NCI-H1694 (cell line): ENCODE results near the gene TARS3.
"Not testable (repeated sequence)": the region's sequence is repeated elsewhere in the genome, so short reads cannot be mapped to it uniquely, and the experiment has no call there.

Source experiments
- DNase-seq: peaks from one replicate; lab custom pipeline; 2025; lab: John Stamatoyannopoulos, UW

TARS3 gene

DNA sequence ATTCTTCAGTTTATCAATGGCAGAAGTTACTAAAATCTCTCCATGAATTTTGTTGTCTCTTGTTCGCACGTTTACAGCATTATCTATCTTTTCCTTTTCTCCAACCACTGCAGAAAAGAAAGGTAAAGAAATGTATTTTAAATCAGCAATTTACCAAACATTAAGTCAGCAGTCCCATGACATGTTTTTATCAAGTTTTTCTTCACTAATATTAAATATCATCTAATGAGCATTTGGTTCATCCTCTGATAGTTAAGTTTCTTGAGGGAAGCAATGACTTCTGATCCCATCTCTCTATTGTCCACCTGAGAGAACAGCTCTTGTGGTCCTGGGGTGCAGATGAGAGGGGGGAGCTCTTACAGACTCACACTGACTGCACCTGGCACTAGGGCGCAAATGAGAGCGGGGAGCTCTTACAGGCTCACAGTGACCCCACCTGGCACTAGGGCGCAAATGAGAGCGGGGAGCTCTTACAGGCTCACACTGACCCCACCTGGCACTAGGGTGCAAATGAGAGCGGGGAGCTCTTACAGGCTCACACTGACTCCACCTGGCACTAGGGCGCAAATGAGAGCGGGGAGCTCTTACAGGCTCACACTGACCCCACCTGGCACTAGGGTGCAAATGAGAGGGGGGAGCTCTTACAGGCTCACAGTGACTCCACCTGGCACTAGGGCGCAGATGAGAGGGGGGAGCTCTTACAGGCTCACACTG is 69.5 kb downstream of the TARS3 start:
- DNase-seq, result not testable (repeated sequence)

DNA sequence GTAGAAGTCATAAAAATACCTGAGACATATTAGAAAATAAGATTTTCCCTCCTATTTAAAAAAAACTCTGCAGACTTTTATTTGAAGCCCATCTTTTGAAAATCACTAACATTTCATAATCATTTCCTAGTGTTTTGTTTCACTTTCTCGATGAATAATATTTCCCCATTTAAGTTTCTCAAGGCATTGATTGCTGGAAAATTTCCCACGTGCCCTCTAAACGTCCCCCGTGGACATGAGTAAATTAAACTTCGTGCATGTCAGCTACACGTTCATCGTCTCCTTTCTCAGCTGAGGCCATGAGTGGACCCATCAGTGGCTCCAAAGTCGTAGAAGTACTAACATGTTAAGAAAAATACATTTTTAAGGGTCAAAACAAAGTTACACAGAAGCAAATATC is 70.1 kb downstream of the TARS3 start:
- DNase-seq, result no peak

DNA sequence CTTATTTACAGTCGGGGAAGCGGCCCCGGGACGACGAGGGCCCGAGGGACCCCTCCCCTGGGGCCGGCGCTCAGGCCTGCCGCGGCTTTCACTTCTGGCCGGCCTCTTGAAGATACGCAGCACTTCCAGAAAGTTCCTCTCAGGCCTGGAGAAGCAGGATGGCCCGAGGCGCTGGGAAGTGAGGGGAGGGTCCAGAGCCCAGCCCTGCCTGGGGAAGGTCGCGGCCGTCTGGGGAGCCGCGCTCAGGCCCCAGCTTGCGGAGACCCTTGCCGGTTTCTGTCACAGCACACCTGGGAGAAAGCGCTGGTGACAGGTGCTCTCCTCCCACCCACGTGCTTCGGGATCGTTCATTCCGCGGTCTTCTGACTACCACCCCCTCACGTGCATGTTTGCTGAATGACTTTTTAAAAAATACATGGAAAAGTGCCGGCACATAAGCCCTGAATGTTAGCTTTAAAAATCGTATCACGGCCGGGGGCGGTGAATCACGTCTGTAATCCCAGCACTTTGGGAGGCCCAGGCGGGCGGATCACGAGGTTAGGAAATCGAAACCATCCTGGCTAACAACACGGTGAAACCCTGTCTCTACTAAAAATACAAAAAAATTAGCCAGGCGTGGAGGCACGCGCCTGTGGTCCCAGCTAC is 71.4 kb downstream of the TARS3 start:
- DNase-seq, result no peak

DNA sequence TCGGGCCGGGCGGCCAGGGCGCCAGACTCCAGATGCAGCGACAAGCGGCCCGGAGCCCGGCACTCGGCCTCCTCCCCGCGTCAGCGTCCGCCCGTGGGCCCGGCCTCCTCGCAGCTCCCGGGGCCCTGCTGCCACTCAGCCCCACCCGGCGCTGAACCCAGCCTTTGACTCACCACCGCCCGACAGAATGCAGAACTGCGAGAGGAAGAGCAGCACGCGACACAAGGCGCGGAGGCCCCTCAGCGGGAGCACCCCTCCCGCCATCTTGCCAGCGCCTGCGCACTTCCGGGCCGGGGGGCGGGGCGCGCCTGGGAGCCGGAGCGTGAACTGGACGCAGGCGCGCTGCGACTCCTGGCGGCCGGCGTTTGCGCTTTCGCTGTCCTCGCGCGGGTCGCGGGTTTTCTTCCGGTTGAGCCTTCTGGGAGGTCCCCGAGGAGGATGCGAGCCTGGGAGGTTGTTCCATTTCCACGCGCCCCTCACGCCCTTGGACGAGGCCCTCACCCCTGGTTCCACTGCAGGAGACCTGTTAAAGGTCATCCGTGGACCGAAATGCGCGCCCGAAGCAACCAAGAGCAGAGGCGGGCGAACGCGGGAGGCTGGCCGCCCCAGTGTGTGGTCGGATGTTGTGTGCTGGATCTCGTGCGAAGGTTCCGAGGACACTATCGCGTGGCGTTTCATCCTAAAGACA is 72.0 kb downstream of the TARS3 start, which contains the start of gene TM2D3:
TSS of gene TM2D3 (minus strand) at position 284 of the 688 bp plus-strand sequence. CDS start at position 264, 20 bp downstream.
- peak; percentile 78 for DNase-seq

DNA sequence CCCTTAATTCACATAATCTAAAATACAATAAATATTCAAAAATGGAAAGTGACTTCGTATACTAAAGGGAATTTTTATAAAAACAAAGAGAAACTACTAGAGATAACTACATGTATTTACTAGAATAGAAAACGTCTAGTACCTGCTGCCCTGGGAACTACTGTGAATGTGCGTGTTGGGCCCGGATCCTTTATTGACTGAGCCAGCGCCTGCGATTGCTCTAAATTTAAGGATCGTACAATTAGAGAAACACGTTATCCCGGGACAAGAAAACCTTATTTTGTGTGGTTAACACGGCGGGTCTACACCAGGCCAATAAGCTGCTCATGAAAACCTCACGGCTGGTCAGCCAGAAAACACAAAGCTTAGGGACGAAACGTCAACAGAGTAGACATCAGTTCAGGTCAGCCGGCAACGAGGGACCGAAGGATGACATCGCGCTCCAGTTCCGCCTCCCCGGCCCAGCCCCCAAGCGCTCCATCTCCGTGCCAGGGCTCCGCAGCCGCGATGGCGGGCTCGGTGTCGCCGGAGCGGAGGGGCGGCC is 72.6 kb downstream of the TARS3 start:
- DNase-seq, result no peak

DNA sequence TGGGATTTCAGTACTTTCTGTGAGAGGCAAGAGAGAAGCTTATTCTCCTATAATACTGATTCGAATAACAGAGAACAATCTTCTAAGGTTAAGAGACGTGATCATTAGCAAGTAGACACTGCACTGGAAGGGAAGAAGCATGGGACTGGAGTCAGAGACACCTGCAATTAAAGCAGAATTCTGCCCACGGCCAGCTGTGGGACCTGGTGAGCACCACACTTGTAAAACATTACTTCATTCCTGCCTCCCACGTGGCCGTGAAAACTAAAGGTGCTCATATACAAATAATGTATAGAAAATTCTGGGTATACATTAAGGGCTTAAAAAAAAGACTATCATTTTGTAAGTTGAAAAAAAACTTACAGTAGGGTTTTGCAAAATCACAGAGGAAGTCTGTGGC is 74.1 kb downstream of the TARS3 start:
- no peak for DNase-seq

DNA sequence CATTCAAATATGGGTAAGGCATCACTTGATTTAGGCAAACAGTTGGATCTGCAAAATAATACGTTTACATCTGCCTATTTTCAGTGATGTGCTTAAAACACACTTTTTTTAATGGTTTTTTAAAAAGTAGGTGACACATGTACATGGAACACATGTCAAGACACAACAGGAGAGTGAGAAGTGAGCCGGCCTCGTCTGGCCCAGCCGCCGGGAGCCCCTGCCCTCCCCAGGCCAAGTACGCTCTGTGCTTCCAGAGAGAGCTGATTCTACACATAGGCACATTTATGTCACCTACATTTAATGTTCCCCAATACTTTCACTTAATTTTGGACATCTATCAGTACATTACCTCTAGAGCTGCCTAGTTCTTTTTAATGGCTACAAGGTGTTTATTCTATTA is 75.9 kb downstream of the TARS3 start:
- DNase-seq, result no peak

DNA sequence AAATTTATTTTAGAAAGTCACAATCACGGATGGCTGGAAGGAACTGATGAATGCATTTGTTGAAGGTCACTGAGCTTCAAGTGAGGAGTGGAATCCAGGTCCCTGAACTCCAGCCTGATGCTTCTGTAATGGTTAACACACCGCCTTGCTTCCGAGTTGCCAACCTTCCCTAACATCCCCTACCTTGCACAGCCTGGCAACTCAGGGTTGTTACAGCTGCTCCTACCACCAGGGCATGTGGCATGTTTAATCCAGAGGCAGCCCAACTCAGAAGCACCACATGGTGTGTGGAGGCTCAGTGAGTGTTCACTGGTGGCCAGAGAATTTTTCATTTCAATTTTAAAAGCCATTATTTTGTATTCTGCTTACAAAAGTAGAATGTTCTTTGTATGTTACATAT is 77.0 kb downstream of the TARS3 start:
- DNase-seq, result no peak

DNA sequence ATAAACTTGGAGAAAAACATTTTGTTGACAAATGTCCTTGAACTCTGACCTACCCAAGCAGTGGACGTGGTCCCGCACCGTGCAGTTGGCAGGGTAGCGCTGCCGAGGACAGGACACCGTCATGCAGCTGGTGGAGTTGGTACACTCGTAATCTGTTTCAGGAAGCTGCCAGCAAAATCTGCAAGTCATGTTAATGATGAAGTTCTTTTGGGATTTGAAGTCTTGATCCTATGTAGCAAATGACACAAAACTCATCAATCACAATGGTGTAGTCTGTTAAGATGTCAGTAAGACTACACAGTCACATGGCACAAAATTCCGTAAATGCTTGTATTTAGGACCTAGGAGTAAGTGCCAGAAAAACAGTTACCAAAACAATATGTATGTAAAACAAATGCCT is 77.6 kb downstream of the TARS3 start:
- no peak for DNase-seq

DNA sequence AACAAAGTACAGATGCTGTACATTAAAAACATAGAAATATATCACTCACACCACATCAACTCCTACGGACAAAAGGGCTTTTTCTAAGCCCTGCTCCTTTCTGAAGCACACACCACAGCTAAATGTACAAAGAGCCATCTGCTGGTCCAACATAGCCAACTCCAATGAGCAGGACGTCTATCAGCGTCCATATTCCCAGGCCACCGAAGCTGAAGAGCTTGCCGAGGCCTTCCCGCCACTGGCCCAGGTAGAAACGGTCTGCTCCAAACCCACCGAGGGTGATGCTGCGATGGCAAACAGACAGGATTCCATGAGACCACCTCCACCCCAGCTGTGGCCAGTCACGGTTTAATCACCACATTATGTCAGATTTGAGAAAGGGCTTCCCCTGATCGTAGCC is 81.9 kb downstream of the TARS3 start:
- no peak for DNase-seq

DNA sequence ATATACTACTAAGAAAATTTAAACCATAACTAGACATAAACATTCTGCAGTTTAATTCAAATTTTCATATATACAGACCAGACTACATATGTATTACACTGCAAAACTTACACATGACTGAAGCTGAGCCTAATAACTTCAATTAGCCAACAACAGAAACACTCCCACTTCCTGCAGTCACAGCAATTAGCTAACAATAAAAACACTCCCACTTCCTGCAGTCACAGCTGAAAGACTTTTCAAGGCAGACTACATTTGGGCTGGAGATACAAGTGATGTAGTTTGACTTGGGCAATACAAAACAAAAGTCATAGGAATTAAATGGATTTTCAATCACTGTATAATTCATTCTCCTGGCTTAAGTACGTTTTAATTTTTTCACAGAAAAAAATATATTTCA is 82.4 kb downstream of the TARS3 start:
- DNase-seq, result no peak

DNA sequence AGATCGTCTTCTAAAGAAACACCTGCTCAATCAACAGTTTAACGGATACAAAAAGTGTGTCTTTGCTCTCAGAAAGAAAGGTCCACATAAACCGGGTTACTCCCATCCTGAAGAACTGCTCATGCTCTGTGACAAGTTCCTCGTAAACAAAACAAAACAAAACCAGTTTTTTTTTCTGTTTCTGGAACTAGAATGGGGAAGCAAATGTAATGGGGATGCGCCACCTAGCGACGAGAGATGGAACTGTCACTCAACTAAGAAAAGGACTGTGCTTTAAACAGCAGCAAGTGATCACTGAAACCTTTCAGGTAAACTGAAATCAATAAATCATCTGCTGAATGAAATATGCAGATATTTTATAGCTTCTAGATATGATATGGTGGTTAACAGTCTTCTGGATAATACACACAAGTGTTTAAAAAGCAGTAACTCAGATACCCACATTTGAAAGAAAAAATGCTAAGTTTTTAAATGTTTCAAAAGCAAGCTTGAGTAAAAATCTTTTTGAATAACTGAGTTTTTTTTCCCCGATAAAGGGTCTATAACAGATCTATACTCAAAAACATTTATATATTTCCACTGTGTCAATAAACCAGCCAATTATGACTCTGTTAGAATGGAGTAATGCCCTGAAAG is 83.0 kb downstream of the TARS3 start:
- DNase-seq, result peak; percentile 41

DNA sequence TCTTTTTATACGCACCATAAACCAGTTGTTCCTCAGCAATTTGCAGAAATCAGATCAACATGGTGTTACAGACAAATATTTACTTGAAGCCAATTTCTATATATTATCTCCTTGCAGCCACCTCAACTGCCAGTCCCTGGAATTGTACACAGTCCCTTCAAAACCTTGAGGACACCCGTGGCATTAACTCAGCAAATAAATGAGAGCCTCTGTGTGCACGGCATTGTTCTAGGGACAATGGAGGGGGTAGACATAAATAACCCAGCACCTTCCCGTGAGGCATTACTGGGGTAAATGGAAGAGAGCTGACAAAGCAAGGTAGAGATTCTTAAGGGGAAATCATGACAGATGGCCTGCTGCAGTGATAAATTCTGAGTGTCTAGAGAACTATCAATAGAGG is 84.6 kb downstream of the TARS3 start:
- DNase-seq, result no peak

DNA sequence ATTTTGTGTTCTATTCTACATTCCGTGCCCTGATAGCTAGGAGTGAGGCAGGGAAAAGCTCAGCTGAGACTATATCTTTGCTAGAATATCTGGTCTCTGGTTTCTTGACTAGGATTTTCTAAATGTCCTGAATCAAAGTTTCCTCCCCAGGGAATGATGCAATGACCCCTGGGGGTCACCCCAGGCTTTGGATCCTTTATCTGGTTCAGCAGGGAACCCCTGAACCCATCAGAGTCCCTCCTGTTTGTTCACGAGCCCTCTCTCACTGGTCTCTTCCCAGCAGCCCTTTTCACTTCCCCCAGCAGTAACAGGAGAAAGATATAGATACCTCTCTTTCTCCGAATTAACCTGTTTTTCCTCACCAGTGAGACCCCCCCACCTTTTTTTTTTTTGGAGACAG is 86.4 kb downstream of the TARS3 start:
- no peak for DNase-seq

DNA sequence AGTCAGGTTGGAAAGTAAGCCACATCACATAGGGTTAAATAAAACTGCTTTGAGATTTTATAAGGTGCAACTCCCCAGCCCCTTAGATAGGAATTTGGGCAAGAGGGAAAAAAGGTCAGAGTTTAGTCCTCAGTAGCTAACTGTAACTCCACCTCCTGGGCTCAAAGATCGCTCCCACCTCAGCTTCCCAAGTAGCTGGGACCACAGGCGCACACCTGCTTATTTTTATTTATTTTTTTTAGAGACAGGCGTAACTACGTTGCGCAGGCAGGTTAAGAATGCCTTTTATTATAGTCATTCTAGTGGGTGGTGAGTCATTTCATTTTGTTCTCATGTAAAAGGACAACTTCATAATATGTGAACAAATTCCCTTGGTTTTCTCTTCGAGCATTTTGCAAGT is 86.8 kb downstream of the TARS3 start:
- no peak for DNase-seq

DNA sequence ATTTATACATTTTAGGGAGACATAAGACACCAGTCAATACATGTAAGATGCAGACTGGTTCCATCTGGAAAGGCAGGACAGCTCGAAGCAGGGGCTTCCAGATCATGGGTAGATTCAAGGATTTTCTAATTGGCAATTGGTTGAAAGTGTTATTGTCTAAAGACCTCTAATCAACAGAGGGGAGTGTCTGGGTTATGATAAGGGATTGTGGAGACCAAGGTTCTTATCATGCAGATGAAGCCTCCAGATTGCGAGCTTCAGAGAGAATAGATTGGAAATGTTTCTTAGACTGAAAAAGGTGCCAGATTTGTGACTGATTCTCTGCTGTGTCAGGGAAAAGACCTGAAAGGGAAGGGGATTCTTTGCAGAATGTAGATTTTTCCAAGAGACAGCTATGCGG is 87.2 kb downstream of the TARS3 start:
- no peak for DNase-seq

DNA sequence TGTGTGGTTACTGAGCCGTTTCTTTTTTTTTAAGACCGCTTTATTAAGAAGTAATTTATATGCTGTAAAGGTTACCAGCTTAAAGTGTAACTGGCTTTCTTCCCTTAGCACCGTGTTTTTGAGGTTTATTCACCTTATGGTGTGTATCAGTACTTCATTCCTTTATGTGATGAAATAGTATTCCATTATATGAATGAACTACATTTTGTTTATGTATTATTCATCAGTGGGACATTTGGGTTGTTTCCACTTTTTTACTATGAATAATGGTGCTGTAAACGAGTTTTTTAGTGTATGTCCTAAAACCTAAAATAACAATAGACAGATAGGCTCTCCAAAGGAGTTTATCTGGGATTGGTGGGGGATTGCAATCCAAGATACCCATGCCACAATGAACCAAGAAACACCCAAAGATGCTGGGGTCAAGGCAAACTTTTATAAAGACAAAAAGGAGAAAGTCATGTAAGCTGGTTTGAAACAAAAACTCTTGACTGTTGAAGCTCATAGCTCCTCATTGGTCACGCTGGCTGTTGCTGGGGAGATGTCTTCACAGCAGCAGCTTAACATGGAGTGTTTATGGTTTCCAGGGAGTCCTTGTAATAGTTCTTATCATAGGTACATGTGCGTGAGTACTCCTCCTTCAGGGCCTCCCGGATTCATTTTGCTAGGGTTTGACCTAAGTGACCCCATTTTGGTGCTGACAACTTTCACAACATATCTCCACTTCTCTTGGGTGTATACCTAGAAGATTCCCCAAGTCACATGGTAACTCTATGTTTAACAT is 88.1 kb downstream of the TARS3 start:
- DNase-seq, result no peak

DNA sequence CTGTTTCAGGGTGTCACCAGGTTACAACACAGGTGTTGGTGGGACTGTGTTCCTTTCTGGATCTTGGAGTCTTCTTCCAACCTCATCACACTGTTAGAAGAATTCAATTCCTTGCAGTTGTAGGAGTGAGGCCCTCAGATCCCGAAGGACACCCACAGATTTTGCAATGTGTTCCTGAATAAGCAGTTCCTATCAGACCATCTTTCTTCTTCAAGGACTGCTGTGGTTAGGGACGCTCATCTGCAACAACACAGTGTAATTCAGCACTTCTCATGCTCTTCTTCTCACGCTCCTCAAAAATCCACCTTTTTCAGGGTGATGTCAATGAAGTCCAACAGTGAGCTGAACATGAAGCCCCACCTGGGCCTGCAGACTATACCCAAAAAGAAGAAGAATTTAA is 90.9 kb downstream of the TARS3 start:
- DNase-seq, result no peak

DNA sequence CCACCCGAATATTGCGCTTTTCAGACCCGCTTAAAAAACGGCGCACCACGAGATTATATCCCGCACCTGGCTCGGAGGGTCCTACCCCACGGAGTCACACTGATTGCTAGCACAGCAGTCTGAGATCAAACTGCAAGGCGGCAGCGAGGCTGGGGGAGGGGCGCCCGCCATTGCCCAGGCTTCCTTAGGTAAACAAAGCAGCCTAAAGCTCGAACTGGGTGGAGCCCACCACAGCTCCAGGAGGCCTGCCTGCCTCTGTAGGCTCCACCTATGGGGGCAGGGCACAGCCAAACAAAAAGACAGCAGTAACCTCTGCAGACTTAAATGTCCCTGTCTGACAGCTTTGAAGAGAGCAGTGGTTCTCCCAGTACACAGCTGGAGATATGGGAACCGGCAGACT is 97.5 kb downstream of the TARS3 start:
- DNase-seq, result not testable (repeated sequence)

DNA sequence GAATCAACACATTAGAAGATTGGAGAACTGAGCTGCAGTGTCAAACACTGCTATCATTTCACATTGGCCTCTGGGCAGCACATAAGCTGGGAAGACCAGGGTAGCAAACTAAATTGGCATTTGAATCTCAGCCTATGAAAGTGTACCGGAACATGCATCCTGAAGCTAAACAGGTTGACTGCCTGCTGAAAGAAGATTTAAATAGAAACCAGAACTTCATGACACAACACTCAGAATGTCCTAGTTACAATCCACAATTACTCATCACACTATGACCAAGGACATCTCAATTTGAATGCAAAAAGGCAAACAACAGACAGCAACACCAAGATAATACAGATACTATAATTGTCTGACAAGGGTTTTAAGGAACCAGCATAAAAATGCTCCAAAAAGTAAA is 98.3 kb downstream of the TARS3 start:
- DNase-seq, result no peak

DNA sequence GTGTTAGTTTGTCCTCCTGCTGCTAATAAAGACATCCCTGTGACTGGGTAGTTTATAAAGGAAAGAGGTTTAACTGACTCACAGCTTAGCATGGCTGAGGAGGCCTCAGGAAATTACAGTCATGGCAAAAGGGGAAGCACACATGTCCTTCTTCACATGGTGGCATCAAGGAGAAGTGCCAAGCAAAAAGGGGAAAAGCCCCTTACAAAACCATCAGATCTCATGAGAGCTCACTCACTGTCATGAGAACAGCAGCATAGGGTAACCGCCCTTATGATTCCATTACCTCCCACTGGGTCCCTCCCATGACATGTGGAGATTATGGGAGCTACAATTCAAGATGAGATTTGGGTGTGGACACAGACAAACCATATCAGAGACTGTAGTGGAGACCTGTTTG is 99.1 kb downstream of the TARS3 start:
- no peak for DNase-seq
